A549 treated with Mapracorat at 1 μM for 4 hours (cell line): ENCODE measurements around the gene RHBDD3. TPM values are rescaled to one million over a fixed set of nuclear protein-coding genes. Genes with fewer than 3 reads are reported as not detected.

Experiments used
- total RNA-seq: library from RNA; stranded (reverse); fragments of 200-300 nt; extraction: Qiagen RNA extraction; gene quantifications from 5 replicates; pipeline ENCODE4 v1.2.3, GENCODE V29; 2022

RHBDD3 gene
- total RNA-seq, result 19.1 to 31.8 TPM (median 26.2 TPM) in 5 replicates

GRCh38 chr22:29267858-29268510 is at the start of gene RHBDD3, which contains the start of gene EWSR1:
Gene RHBDD3 (minus strand): TSS chr22:29267981. CDS start chr22:29265626, 2,355 bp downstream.
Gene EWSR1 (plus strand): TSS chr22:29268268. CDS start chr22:29268337, 69 bp downstream.

GRCh38 chr22:29315286-29316140 is 47.7 kb upstream of the RHBDD3 start, which contains the start of gene RASL10A:
Gene RASL10A (minus strand): TSS chr22:29315697. CDS start chr22:29315246, 451 bp downstream.

GRCh38 chr22:29306175-29306834 is 38.5 kb upstream of the RHBDD3 start, which contains the start of gene GAS2L1:
Gene GAS2L1 (plus strand): TSS chr22:29306650. CDS start chr22:29308106, 1,456 bp downstream.

Other genes with a start within 250 kb of the RHBDD3 start
- not detected in 5 replicates for gene C22orf31, start 206.2 kb downstream of the RHBDD3 start, total RNA-seq
- gene KREMEN1, start 194.9 kb downstream of the RHBDD3 start, total RNA-seq, result 3.5 to 4.7 TPM (median 4.2 TPM) in 5 replicates
- gene EMID1, start 62.1 kb downstream of the RHBDD3 start, total RNA-seq, result 0.29 to 0.40 TPM (median 0.36 TPM) in 5 replicates
- gene EWSR1, start 287 bp upstream of the RHBDD3 start, total RNA-seq, result 207 to 231 TPM (median 215 TPM) in 5 replicates
- gene GAS2L1, start 38.7 kb upstream of the RHBDD3 start, total RNA-seq, result 23.5 to 38.2 TPM (median 34.7 TPM) in 5 replicates
- gene RASL10A, start 47.7 kb upstream of the RHBDD3 start, total RNA-seq, result 0.34 to 0.87 TPM (median 0.54 TPM) in 4 of 5 replicates, not detected in the other
- gene AP1B1, start 120.6 kb upstream of the RHBDD3 start, total RNA-seq, result 21.8 to 27.4 TPM (median 26.3 TPM) in 5 replicates
- gene RFPL1, start 170.6 kb upstream of the RHBDD3 start, total RNA-seq, result not detected in 5 replicates
- gene NEFH, start 212.2 kb upstream of the RHBDD3 start, total RNA-seq, result 0.03 to 0.16 TPM (median 0.09 TPM) in 5 replicates